CD14-positive monocyte (primary cell): Measurements from ENCODE around the gene FXYD3. TPM values are rescaled to one million over a fixed set of nuclear protein-coding genes. Genes with fewer than 3 reads are reported as not detected.
"Not testable (repeated sequence)": the region's sequence is repeated elsewhere in the genome, so short reads cannot be mapped to it uniquely, and the experiment has no call there.

Source experiments
- DNase-seq, 3 donors: peaks; one replicate each; pipeline ENCODE4 v3.0.0-alpha.2; 2011 to 2022
- H2AFZ ChIP-seq: 2 replicates; pipeline ENCODE4 v1.6.0; 2012; ENCODE audit warnings: mild to moderate bottlenecking, low read depth, low read length, inconsistent platforms; ENCODE audit not compliant: insufficient read depth, poor library complexity, severe bottlenecking
- H3K27ac ChIP-seq, 2 donors: 1 replicate in 1 of 2; 2 replicates in 1 of 2; pipeline ENCODE4 v1.5.1; 2012 to 2013; ENCODE audit warnings: low read length in 2 of 2, control low read depth in 1 of 2, inconsistent platforms in 1 of 2, low read depth in 1 of 2, mild to moderate bottlenecking in 1 of 2
- H3K27me3 ChIP-seq, 2 donors: one replicate each; pipeline versions ENCODE4 v1.6.0 to v1.6.1; 2011 to 2013; ENCODE audit warnings: low read length in 2 of 2; ENCODE audit not compliant: control insufficient read depth in 2 of 2, insufficient read depth in 2 of 2
- H3K36me3 ChIP-seq, 2 donors: replicated peaks in 1 of 2; 1 replicate in 1 of 2; 2 replicates in 1 of 2; pipeline versions ENCODE4 v1.5.1 to v1.6.1; 2012 to 2013; ENCODE audit warnings: low read length in 2 of 2, control low read depth in 1 of 2, inconsistent platforms in 1 of 2, mild to moderate bottlenecking in 1 of 2; ENCODE audit not compliant: insufficient read depth in 2 of 2, control insufficient read depth in 1 of 2
- H3K4me1 ChIP-seq, 2 donors: 1 replicate in 1 of 2; 2 replicates in 1 of 2; pipeline versions ENCODE4 v1.5.1 to v1.6.1; 2012 to 2013; ENCODE audit warnings: low read length in 2 of 2, control low read depth in 1 of 2, inconsistent platforms in 1 of 2, mild to moderate bottlenecking in 1 of 2, moderate library complexity in 1 of 2; ENCODE audit not compliant: insufficient read depth in 2 of 2, control insufficient read depth in 1 of 2
- H3K4me2 ChIP-seq: replicated peaks from 2 replicates; pipeline ENCODE3; 2012; ENCODE audit warnings: low read length, moderate library complexity, mild to moderate bottlenecking; ENCODE audit not compliant: poor library complexity, severe bottlenecking; ENCODE audit errors: extremely low read depth
- H3K4me3 ChIP-seq, 3 experiments: fragments of 200-600 bp in 1 of 3; sonication (generic) in 1 of 3; replicated peaks in 1 of 3; 1 replicate in 2 of 3; 2 replicates in 1 of 3; pipeline ENCODE4 v1.5.1; 2011 to 2013; ENCODE audit warnings: low read length in 3 of 3, mild to moderate bottlenecking in 3 of 3, control low read depth in 2 of 3, low read depth in 2 of 3, inconsistent platforms in 1 of 3, moderate library complexity in 1 of 3
- H3K79me2 ChIP-seq: 2 replicates; pipeline ENCODE4 v1.6.0; 2012; ENCODE audit warnings: mild to moderate bottlenecking, control low read depth, inconsistent platforms, low read length, moderate library complexity; ENCODE audit not compliant: insufficient read depth
- H3K9ac ChIP-seq: 2 replicates; pipeline ENCODE4 v1.6.0; 2017; ENCODE audit warnings: low read length, mild to moderate bottlenecking; ENCODE audit not compliant: insufficient read depth, poor library complexity, severe bottlenecking
- H3K9me3 ChIP-seq, 2 donors: replicated peaks in 1 of 2; 1 replicate in 1 of 2; 2 replicates in 1 of 2; pipeline versions ENCODE4 v1.5.1 to v1.6.1; 2012 to 2013; ENCODE audit warnings: low read length in 2 of 2, control low read depth in 1 of 2; ENCODE audit not compliant: control insufficient read depth in 1 of 2, insufficient read depth in 1 of 2
- H4K20me1 ChIP-seq: 2 replicates; pipeline ENCODE4 v1.6.0; 2012; ENCODE audit warnings: mild to moderate bottlenecking, low read length, control low read depth, moderate library complexity; ENCODE audit not compliant: insufficient read depth
- H3K27ac Mint-ChIP-seq, 7 donors: one replicate each; pipeline ENCODE4 v1.8.0; 2020; ENCODE audit warnings: mild to moderate bottlenecking in 7 of 7, mixed read lengths in 7 of 7, moderate library complexity in 6 of 7, inconsistent platforms in 2 of 7
- H3K27me3 Mint-ChIP-seq, 3 donors: one replicate each; pipeline ENCODE4 v1.8.0; 2021 to 2022; ENCODE audit warnings: low read depth in 3 of 3, mild to moderate bottlenecking in 3 of 3, mixed read lengths in 3 of 3, moderate library complexity in 3 of 3, inconsistent platforms in 1 of 3
- H3K36me3 Mint-ChIP-seq, 2 donors: one replicate each; pipeline ENCODE4 v1.8.0; 2020; ENCODE audit warnings: mixed read lengths in 2 of 2, inconsistent platforms in 1 of 2, mild to moderate bottlenecking in 1 of 2
- H3K4me1 Mint-ChIP-seq: one replicate; pipeline ENCODE4 v1.8.0; 2020; ENCODE audit warnings: mild to moderate bottlenecking, mixed read lengths
- H3K4me3 Mint-ChIP-seq, 2 donors: one replicate each; pipeline ENCODE4 v1.8.0; 2020; ENCODE audit warnings: mild to moderate bottlenecking in 2 of 2, mixed read lengths in 2 of 2, moderate library complexity in 1 of 2
- H3K9me3 Mint-ChIP-seq, 7 donors: one replicate each; pipeline ENCODE4 v1.8.0; 2020 to 2022; ENCODE audit warnings: mixed read lengths in 7 of 7, mild to moderate bottlenecking in 6 of 7, moderate library complexity in 6 of 7, inconsistent platforms in 2 of 7
- WGBS: methylation state at CpG from one replicate; pipeline ENCODE4 v1.1.5; 2013; ENCODE audit warnings: missing lambda C conversion rate; ENCODE audit not compliant: insufficient coverage; 5-methylcytosine and 5-hydroxymethylcytosine counted together
- intact Hi-C, 2 donors: fragments of 100-400 bp; cut with micrococcal nuclease; formaldehyde crosslinking; loops; one replicate each; pipeline versions ENCODE4 v1.15.0 to v1.15.1; 2023
- polyA plus RNA-seq, 3 donors: library from polyadenylated mRNA; depleted of rRNA in 1 of 3; unstranded in 2 of 3; stranded (reverse) in 1 of 3; fragments of 300-500 nt in 2 of 3; fragments of >200 nt in 1 of 3; fragmentation: Illumina TruSeq in 2 of 3; gene quantifications; 1 replicate in 2 of 3; 2 replicates in 1 of 3; pipeline ENCODE4 v1.2.3, GENCODE V29; 2012 to 2021
- TF ChIP-seq, protein P1 (sequence below): fragments of 200-600 bp; IDR thresholded peaks from one replicate; pipeline ENCODE4 v1.8.0; 2022; ENCODE audit warnings: antibody characterized with exemption, mild to moderate bottlenecking

FXYD3 gene
- polyA plus RNA-seq, 3 donors = not detected

DNA sequence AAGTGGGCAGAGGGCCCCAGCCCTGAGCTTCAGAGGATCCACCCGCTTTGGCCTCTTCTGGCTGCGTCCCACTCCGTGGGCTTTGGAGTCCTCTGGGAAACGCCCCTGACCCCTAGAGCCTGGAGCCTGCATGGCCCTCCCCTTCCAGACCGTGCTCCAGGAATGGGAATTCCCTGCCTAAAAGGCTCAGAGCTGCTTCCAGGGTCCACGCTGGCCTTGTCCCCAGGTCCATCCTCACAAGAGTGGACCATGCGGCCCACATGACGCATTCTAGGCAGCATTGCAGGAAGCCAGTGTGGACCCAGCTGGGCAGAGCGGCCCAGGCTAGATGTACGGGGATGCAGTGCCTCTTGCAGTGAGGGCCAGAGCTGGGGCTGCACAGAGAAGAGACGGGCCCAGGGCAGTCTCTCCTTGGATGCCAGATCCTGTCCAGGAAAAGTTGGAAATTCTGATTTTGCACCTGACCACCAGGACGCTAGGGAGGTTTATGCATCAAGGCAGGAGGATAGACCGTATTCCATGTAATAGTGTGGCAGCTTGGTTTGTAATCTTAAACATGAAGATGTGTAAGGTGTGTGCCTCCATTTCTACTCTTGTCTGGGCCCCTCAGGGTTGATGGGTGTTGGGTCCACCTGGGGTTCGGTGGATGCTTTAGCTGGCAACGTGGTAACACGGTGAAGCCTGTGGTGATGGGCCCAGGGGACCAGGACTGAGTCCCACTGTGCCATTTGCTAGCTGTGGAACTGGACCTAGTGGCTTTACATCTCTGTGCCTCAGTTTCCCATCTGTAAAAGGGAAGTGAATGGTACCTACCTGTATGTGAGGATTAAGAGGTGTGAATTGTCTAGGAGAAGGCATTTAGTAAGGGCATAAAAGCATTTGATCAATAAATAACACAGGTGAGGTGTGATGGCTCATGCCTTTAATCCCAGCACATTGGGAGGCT lies 14.8 kb upstream of the FXYD3 start:
- intact Hi-C loops = no loop called here

DNA sequence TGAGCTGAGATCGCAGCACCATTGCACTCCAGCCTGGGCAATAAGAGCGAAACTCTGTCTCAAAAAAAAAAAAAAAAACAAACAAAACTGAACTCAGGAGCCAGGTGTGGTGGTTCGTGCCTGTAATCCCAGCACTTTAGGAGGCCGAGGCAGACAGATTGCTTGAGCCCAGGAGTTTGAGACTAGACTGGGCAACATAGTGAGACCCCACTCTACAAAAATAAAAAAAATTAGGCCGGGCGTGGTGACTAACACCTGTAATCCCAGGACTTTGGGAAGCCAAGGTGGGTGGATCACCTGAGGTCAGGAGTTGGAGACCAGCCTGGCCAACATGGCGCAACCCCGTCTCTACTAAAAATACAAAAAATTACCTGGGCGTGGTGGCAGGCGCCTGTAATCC lies 13.7 kb upstream of the FXYD3 start:
- H3K4me3 ChIP-seq, H3K9ac ChIP-seq, H3K27ac Mint-ChIP-seq, H3K4me3 Mint-ChIP-seq, H3K27me3 Mint-ChIP-seq, DNase-seq, H3K4me1 Mint-ChIP-seq, H3K79me2 ChIP-seq, H2AFZ ChIP-seq, H3K27me3 ChIP-seq, H3K4me1 ChIP-seq, H3K4me2 ChIP-seq, intact Hi-C loops, H3K36me3 Mint-ChIP-seq, H4K20me1 ChIP-seq, H3K36me3 ChIP-seq, H3K9me3 Mint-ChIP-seq, H3K27ac ChIP-seq: not testable (repeated sequence)
- H3K9me3 ChIP-seq = peaks cover 12 to 17% of the 10 kb centered on the region in 2 donors
- WGBS = 100% methylated on average over 1 of the region's 10 CpGs

More for the DNA sequence above, 14.8 kb upstream of the FXYD3 start:
- Histone ChIP-seq H3K79me2 (no peaks in the 10 kb centered on the region), H3K9me3 (peaks cover 3 to 6% of the 10 kb centered on the region in 2 donors), H3K9ac (no peak overlapping the region), H3K4me1 (no peaks in the 10 kb centered on the region), H3K4me3 (no peak overlapping the region), H4K20me1 (no peaks in the 10 kb centered on the region), H3K36me3 (no peaks in the 10 kb centered on the region), H3K27ac (no peak overlapping the region), H2AFZ (no peak overlapping the region), H3K27me3 (no peaks in the 10 kb centered on the region), H3K4me2 (no peak overlapping the region)
- peaks cover 0 to 2% (median under 1%) of the 10 kb centered on the region in 3 donors for H3K27me3 Mint-ChIP-seq
- TF ChIP-seq, protein P1, sequence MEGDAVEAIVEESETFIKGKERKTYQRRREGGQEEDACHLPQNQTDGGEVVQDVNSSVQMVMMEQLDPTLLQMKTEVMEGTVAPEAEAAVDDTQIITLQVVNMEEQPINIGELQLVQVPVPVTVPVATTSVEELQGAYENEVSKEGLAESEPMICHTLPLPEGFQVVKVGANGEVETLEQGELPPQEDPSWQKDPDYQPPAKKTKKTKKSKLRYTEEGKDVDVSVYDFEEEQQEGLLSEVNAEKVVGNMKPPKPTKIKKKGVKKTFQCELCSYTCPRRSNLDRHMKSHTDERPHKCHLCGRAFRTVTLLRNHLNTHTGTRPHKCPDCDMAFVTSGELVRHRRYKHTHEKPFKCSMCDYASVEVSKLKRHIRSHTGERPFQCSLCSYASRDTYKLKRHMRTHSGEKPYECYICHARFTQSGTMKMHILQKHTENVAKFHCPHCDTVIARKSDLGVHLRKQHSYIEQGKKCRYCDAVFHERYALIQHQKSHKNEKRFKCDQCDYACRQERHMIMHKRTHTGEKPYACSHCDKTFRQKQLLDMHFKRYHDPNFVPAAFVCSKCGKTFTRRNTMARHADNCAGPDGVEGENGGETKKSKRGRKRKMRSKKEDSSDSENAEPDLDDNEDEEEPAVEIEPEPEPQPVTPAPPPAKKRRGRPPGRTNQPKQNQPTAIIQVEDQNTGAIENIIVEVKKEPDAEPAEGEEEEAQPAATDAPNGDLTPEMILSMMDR = no peak
- no peaks in the 10 kb centered on the region for H3K36me3 Mint-ChIP-seq
- H3K9me3 Mint-ChIP-seq = peaks cover 0 to 6% (median 0%) of the 10 kb centered on the region in 7 donors
- H3K4me3 Mint-ChIP-seq = no peak overlapping the region
- H3K4me1 Mint-ChIP-seq = no peaks in the 10 kb centered on the region
- 92% methylated on average over 16 of the region's 16 CpGs for WGBS
- DNase-seq = no peak
- H3K27ac Mint-ChIP-seq = no peak overlapping the region

DNA sequence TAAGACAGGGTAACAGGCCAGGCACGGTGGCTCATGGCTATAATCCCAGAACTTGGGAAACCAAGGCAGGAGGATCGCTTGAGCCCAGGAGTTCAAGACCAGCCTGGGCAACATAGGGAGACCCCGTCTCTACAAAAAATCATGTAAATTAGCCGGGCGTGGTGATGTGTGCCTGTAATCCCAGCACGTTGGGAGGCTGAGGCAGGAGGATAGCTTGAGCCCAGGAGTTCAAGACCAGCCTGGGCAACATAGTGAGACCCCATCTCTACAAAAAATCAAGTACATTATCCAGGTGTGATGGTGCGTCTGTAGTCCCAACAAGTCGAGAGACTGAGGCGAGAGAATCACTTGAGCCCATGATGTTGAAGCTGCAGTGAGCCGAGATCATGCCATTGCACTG lies 12.0 kb upstream of the FXYD3 start:
- intact Hi-C loops, H3K9me3 Mint-ChIP-seq, H2AFZ ChIP-seq: not testable (repeated sequence)

More for the DNA sequence above, 12.0 kb upstream of the FXYD3 start:
- H3K9me3 ChIP-seq = peaks cover 12 to 17% of the 10 kb centered on the region in 2 donors
- not testable (repeated sequence) for DNase-seq, H3K9ac ChIP-seq, H3K36me3 ChIP-seq, H3K4me2 ChIP-seq, H4K20me1 ChIP-seq, H3K4me1 Mint-ChIP-seq, H3K4me3 Mint-ChIP-seq, H3K4me3 ChIP-seq, H3K27me3 Mint-ChIP-seq, H3K36me3 Mint-ChIP-seq, H3K27me3 ChIP-seq, H3K4me1 ChIP-seq, H3K27ac ChIP-seq, H3K79me2 ChIP-seq
- peak overlapping the region in 1 of 7 donors; percentile 11 for H3K27ac Mint-ChIP-seq
- WGBS = 87% methylated on average over 9 of the region's 10 CpGs
